MG63 (cell line): ENCODE data around the gene CDC5L. TPM values are rescaled to one million over a fixed set of nuclear protein-coding genes. Genes with fewer than 3 reads are reported as not detected.

ENCODE experiments used
- DNase-seq: peaks from one replicate; pipeline ENCODE4 v3.0.0-alpha.2; 2020
- H3K27me3 ChIP-seq: fragments of 250-450 bp; sonication (Bioruptor Pico); 2 replicates; pipeline ENCODE4 v1.5.1; 2020; ENCODE audit warnings: mild to moderate bottlenecking, moderate library complexity
- H3K36me3 ChIP-seq: fragments of 250-450 bp; sonication (Bioruptor Pico); 2 replicates; pipeline ENCODE4 v1.5.1; 2020; ENCODE audit warnings: mild to moderate bottlenecking, moderate library complexity
- H3K4me3 ChIP-seq: fragments of 250-450 bp; sonication (Bioruptor Pico); 2 replicates; pipeline ENCODE4 v1.5.1; 2020; ENCODE audit warnings: mild to moderate bottlenecking, moderate library complexity
- H3K9me3 ChIP-seq: fragments of 250-450 bp; sonication (Bioruptor Pico); 2 replicates; pipeline ENCODE4 v1.5.1; 2020; ENCODE audit warnings: mild to moderate bottlenecking, moderate library complexity
- total RNA-seq: library from RNA; depleted of rRNA; stranded (reverse); fragments of >200 nt; shearing (Covaris generic); gene quantifications from 2 replicates; pipeline ENCODE4 v1.2.3, GENCODE V29; 2014; ENCODE audit warnings: low replicate concordance

CDC5L gene
- total RNA-seq, 1 experiment from 2014 or later, result 89.6 TPM

- no peaks in the 10 kb centered on the region for H3K36me3 ChIP-seq
- no peak for DNase-seq
- H3K9me3 ChIP-seq, result no peaks in the 10 kb centered on the region; the same call in 1 of the 2 replicates
- no peak overlapping the region for H3K4me3 ChIP-seq
- peaks cover 8% of the 10 kb centered on the region for H3K27me3 ChIP-seq
These were observed 86.1 kb downstream of the CDC5L start for GRCh38 chr6:44473393-44474189.

- Histone ChIP-seq H3K4me3 (no peak overlapping the region), H3K36me3 (no peaks in the 10 kb centered on the region), H3K9me3 (no peaks in the 10 kb centered on the region), H3K27me3 (peaks cover 8% of the 10 kb centered on the region)
- DNase-seq, result no peak
These were observed 86.7 kb downstream of the CDC5L start for GRCh38 chr6:44474190-44474631.

GRCh38 chr6:44474643-44475042 lies 87.1 kb downstream of the CDC5L start:
- Histone ChIP-seq H3K9me3 (no peaks in the 10 kb centered on the region), H3K27me3 (peaks cover 8% of the 10 kb centered on the region), H3K4me3 (no peak overlapping the region), H3K36me3 (no peaks in the 10 kb centered on the region)
- no peak for DNase-seq

- Histone ChIP-seq H3K36me3 (no peaks in the 10 kb centered on the region), H3K27me3 (peaks cover 8% of the 10 kb centered on the region), H3K9me3 (no peaks in the 10 kb centered on the region), H3K4me3 (no peak overlapping the region)
- DNase-seq, result no peak
These were observed 87.9 kb downstream of the CDC5L start for GRCh38 chr6:44475417-44475778.

- H3K27me3 ChIP-seq, result peaks cover 8% of the 10 kb centered on the region
- H3K9me3 ChIP-seq, result no peaks in the 10 kb centered on the region
- H3K4me3 ChIP-seq, result no peak overlapping the region
- no peaks in the 10 kb centered on the region for H3K36me3 ChIP-seq
- DNase-seq, result peak; percentile 91
These were observed 88.4 kb downstream of the CDC5L start for GRCh38 chr6:44475779-44476434.

- Histone ChIP-seq H3K27me3 (peaks cover 8% of the 10 kb centered on the region), H3K36me3 (no peaks in the 10 kb centered on the region), H3K9me3 (no peaks in the 10 kb centered on the region), H3K4me3 (no peak overlapping the region)
- DNase-seq, result no peak
These were observed 89.3 kb downstream of the CDC5L start for GRCh38 chr6:44476849-44477248.

GRCh38 chr6:44477293-44477894 lies 89.9 kb downstream of the CDC5L start:
- no peaks in the 10 kb centered on the region for H3K36me3 ChIP-seq
- H3K9me3 ChIP-seq, result no peaks in the 10 kb centered on the region
- DNase-seq, result no peak

GRCh38 chr6:44478158-44478557 lies 90.7 kb downstream of the CDC5L start:
- Histone ChIP-seq H3K4me3 (no peak overlapping the region), H3K27me3 (peaks cover 8% of the 10 kb centered on the region), H3K9me3 (no peaks in the 10 kb centered on the region), H3K36me3 (no peaks in the 10 kb centered on the region)
- DNase-seq, result no peak

More at GRCh38 chr6:44477293-44477894, 89.9 kb downstream of the CDC5L start:
- no peak overlapping the region for H3K4me3 ChIP-seq
- peaks cover 8% of the 10 kb centered on the region for H3K27me3 ChIP-seq

GRCh38 chr6:44478591-44479254 lies 91.2 kb downstream of the CDC5L start:
- Histone ChIP-seq H3K27me3 (peaks cover 8% of the 10 kb centered on the region), H3K9me3 (no peaks in the 10 kb centered on the region), H3K36me3 (no peaks in the 10 kb centered on the region), H3K4me3 (no peak overlapping the region)
- no peak for DNase-seq

- Histone ChIP-seq H3K27me3 (peaks cover 4% of the 10 kb centered on the region), H3K4me3 (no peak overlapping the region), H3K9me3 (no peaks in the 10 kb centered on the region), H3K36me3 (no peaks in the 10 kb centered on the region)
- no peak for DNase-seq
These were observed 92.6 kb downstream of the CDC5L start for GRCh38 chr6:44480097-44480541.

- no peaks in the 10 kb centered on the region for H3K9me3 ChIP-seq
- no peaks in the 10 kb centered on the region for H3K36me3 ChIP-seq
- DNase-seq, result no peak
- H3K27me3 ChIP-seq, result no peaks in the 10 kb centered on the region; the same call in 1 of the 2 replicates
- no peak overlapping the region for H3K4me3 ChIP-seq
These were observed 93.5 kb downstream of the CDC5L start for GRCh38 chr6:44481056-44481455.

GRCh38 chr6:44481760-44482159 lies 94.3 kb downstream of the CDC5L start:
- Histone ChIP-seq H3K9me3 (no peaks in the 10 kb centered on the region; the same call in 1 of the 2 replicates), H3K36me3 (no peaks in the 10 kb centered on the region), H3K27me3 (no peaks in the 10 kb centered on the region; the same call in 1 of the 2 replicates), H3K4me3 (no peak overlapping the region)
- no peak for DNase-seq

GRCh38 chr6:44485601-44486401 lies 98.3 kb downstream of the CDC5L start:
- H3K4me3 ChIP-seq, result no peak overlapping the region
- no peak for DNase-seq
- no peaks in the 10 kb centered on the region; the same call in 1 of the 2 replicates for H3K9me3 ChIP-seq
- H3K36me3 ChIP-seq, result no peaks in the 10 kb centered on the region
- no peaks in the 10 kb centered on the region for H3K27me3 ChIP-seq

- Histone ChIP-seq H3K9me3 (no peaks in the 10 kb centered on the region; the same call in 1 of the 2 replicates), H3K4me3 (no peak overlapping the region), H3K27me3 (no peaks in the 10 kb centered on the region), H3K36me3 (no peaks in the 10 kb centered on the region)
- no peak for DNase-seq
These were observed 99.5 kb downstream of the CDC5L start for GRCh38 chr6:44487002-44487401.

- no peak overlapping the region for H3K4me3 ChIP-seq
- DNase-seq, result no peak
These were observed 100.1 kb downstream of the CDC5L start for GRCh38 chr6:44487586-44487985.

More at GRCh38 chr6:44487586-44487985, 100.1 kb downstream of the CDC5L start:
- H3K27me3 ChIP-seq, result no peaks in the 10 kb centered on the region
- H3K9me3 ChIP-seq, result no peaks in the 10 kb centered on the region; the same call in 1 of the 2 replicates
- no peaks in the 10 kb centered on the region for H3K36me3 ChIP-seq
